Muscle of back (tissue), 13 donors: ENCODE measurements around the gene HYKK. TPM values are rescaled to one million over a fixed set of nuclear protein-coding genes. Genes with fewer than 3 reads are reported as not detected.
A peak's percentile ranks its signal among the peaks of the same experiment; 100 is the strongest.
"Not testable (repeated sequence)": the region's sequence is repeated elsewhere in the genome, so short reads cannot be mapped to it uniquely, and the experiment has no call there.

Experiments
- DNase-seq, 3 donors: peaks; one replicate each; pipeline versions ENCODE4 v3.0.0 to v3.0.0-alpha.2; 2013
- long read RNA-seq, 9 donors: transcript quantifications; one replicate each; lab custom pipeline, GENCODE V29; 2026
- polyA plus RNA-seq, 10 donors: library from polyadenylated mRNA; unstranded; fragments of 120-200 nt; gene quantifications; one replicate each; pipeline ENCODE4 v1.2.1, GENCODE V29; 2013; ENCODE audit not compliant: insufficient read length in 10 of 10

HYKK gene
- polyA plus RNA-seq = 1 to 10 TPM; 1.5 to 3.8 (median 2.1) TPM
- long read RNA-seq, donor 1, partial matches to known transcripts = 0 of 1 reads
- long read RNA-seq, donor 1, other reads (novel, unspliced or antisense) = 0 of 1 reads
- long read RNA-seq, donor 2 = 0 reads
- long read RNA-seq, donor 3 = 0 reads
- long read RNA-seq, donor 4 = 0 reads
- long read RNA-seq, donor 5, partial matches to known transcripts = 0 of 1 reads
- long read RNA-seq, donor 5, other reads (novel, unspliced or antisense) = 0 of 1 reads
- long read RNA-seq, donor 6, partial matches to known transcripts = 12 of 13 reads
- long read RNA-seq, donor 6, other reads (novel, unspliced or antisense) = 0 of 13 reads
- long read RNA-seq, donor 7 = 0 reads
- long read RNA-seq, donor 8 = 0 reads
- long read RNA-seq, donor 9 = 0 reads

- peak; percentile 95 to 98 (median 97) for DNase-seq
Observed at GRCh38 chr15:78506971-78507830, at the start of gene HYKK. HYKK (plus strand) TSS chr15:78507577; CDS start chr15:78513089, 5,512 bp downstream.

GRCh38 chr15:78460737-78461136 is 46.6 kb upstream of the HYKK start:
- DNase-seq = no peak

GRCh38 chr15:78461171-78461888 is 46.0 kb upstream of the HYKK start:
- DNase-seq = no peak

GRCh38 chr15:78469031-78469430 is 38.3 kb upstream of the HYKK start:
- no peak for DNase-seq

GRCh38 chr15:78477295-78477694 is 30.1 kb upstream of the HYKK start:
- no peak for DNase-seq

GRCh38 chr15:78479650-78480049 is 27.7 kb upstream of the HYKK start:
- DNase-seq = no peak

GRCh38 chr15:78481917-78482316 is 25.5 kb upstream of the HYKK start:
- no peak for DNase-seq

GRCh38 chr15:78492872-78493271 is 14.5 kb upstream of the HYKK start:
- DNase-seq = peak in 1 of 3 donors; percentile 11

GRCh38 chr15:78501857-78502256 is 5.5 kb upstream of the HYKK start:
- no peak for DNase-seq

- no peak for DNase-seq
Observed at GRCh38 chr15:78502641-78503040, 4.7 kb upstream of the HYKK start.

- DNase-seq = no peak
Observed at GRCh38 chr15:78507831-78508160, 419 bp downstream of the HYKK start.

GRCh38 chr15:78508272-78508671 is 895 bp downstream of the HYKK start:
- DNase-seq = no peak

- no peak for DNase-seq
Observed at GRCh38 chr15:78509726-78510312, 2.4 kb downstream of the HYKK start.

GRCh38 chr15:78520035-78520434 is 12.7 kb downstream of the HYKK start:
- not testable (repeated sequence) for DNase-seq

- DNase-seq = no peak
Observed at GRCh38 chr15:78524230-78524629, 16.9 kb downstream of the HYKK start.

GRCh38 chr15:78527325-78527724 is 19.9 kb downstream of the HYKK start:
- DNase-seq = no peak

GRCh38 chr15:78533331-78533730 is 26.0 kb downstream of the HYKK start:
- DNase-seq = no peak

- peak in 1 of 3 donors; percentile 9 for DNase-seq
Observed at GRCh38 chr15:78536134-78536533, 28.8 kb downstream of the HYKK start.

- peak; percentile 27 to 68 (median 58) for DNase-seq
Observed at GRCh38 chr15:78537266-78537905, 30.0 kb downstream of the HYKK start.

GRCh38 chr15:78538358-78538757 is 31.0 kb downstream of the HYKK start:
- DNase-seq = peak in 1 of 3 donors; percentile 4

GRCh38 chr15:78539464-78540140 is 32.2 kb downstream of the HYKK start:
- not testable (repeated sequence) for DNase-seq
